PC-3 (cell line): ENCODE data around the gene UNCX.

Source experiments
- CTCF ChIP-seq: fragments of 300-600 bp; sonication (generic); conservative IDR thresholded peaks from 2 replicates; pipeline ENCODE4 v1.5.1; 2017; ENCODE audit warnings: antibody characterized with exemption, low read depth, mild to moderate bottlenecking, low read length
- EZH2 ChIP-seq: fragments of 300-600 bp; sonication (generic); IDR thresholded peaks from one replicate; pipeline ENCODE4 v1.6.1; 2017; ENCODE audit warnings: antibody characterized with exemption, mild to moderate bottlenecking, low read length; ENCODE audit not compliant: unreplicated experiment

DNA sequence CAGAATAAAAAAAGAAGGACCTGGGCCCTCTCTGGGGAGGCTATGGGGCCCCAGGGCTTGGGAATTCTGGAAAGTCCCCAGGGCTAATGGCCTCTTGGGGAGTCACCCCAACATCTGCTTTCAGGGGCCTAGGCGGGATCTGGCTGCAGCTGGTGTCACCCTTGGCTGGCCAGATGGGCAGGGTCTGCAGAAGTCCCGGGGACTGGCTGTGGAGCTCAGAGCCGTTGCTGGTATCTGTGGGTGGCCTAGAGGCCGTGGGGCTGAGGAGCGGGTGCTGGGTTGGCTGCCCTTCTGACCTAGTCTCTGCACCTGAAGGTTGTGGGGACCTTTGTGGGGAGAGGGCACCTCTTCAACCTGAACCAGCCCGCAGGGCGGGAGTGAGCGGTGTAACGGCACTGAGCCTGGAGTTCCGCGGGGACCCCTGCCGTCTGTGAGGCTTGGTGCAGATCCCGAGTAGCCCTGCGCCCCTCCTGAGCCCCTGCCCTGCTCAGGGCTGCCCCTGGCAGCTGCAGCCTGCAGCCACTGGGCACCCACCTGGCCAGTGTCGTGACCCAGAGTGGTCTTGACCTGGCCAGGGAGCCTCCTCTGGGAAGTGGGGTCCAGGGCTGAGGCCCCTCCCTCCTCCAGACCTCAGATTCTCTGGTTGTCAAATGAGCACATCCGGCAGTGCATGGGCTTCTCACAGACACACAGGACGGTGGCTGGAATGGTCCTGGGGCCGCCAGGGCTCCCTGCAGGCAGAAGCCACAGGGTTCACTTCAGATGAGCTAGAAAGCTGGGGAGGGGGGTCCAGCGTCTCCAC, 51.5 kb downstream of the UNCX start:
- TF ChIP-seq CTCF (no peak), EZH2 (no peak)
